Naive thymus-derived CD4-positive, alpha-beta T cell (primary cell): ENCODE results near the gene DISP2. TPM values are rescaled to one million over a fixed set of nuclear protein-coding genes. Genes with fewer than 3 reads are reported as not detected.
A peak's percentile ranks its signal among the peaks of the same experiment; 100 is the strongest.

ENCODE experiments used
- ATAC-seq: fragments of 150-1000 bp; cut with Tn5 transposase; 2 replicates; pipeline ENCODE4 v1.10.0; 2021; ENCODE audit warnings: mild to moderate bottlenecking, moderate library complexity
- CTCF ChIA-PET: fragments of 350-600 bp; sonication (Branson Sonifier 250); formaldehyde crosslinking; loops from one replicate; lab custom pipeline; 2021; ENCODE audit warnings: antibody characterized with exemption; lab: Charles Lee
- POLR2A ChIA-PET: fragments of 350-600 bp; sonication (Branson Sonifier 250); formaldehyde crosslinking; loops from one replicate; lab custom pipeline; 2021; ENCODE audit warnings: antibody characterized with exemption, inconsistent platforms; lab: Charles Lee
- DNase-seq, 9 donors: peaks; one replicate each; pipeline versions ENCODE4 v3.0.0 to v3.0.0-alpha.2; 2020 to 2022; ENCODE audit warnings: mixed read lengths in 1 of 9
- H3K27ac ChIP-seq: one replicate; pipeline ENCODE4 v1.7.0; 2013; ENCODE audit warnings: mild to moderate bottlenecking, low read depth, low read length, moderate library complexity
- H3K27me3 ChIP-seq, 2 donors: one replicate each; pipeline ENCODE4 v1.7.0; 2013; ENCODE audit warnings: low read length in 2 of 2, mild to moderate bottlenecking in 2 of 2, moderate library complexity in 2 of 2; ENCODE audit not compliant: control insufficient read depth in 2 of 2, insufficient read depth in 2 of 2
- H3K36me3 ChIP-seq, 3 experiments: 1 replicate in 2 of 3; 2 replicates in 1 of 3; pipeline ENCODE4 v1.7.0; 2013; ENCODE audit warnings: low read length in 3 of 3, mild to moderate bottlenecking in 3 of 3, moderate library complexity in 1 of 3; ENCODE audit not compliant: insufficient read depth in 3 of 3, control insufficient read depth in 2 of 3
- H3K4me1 ChIP-seq, 2 donors: one replicate each; pipeline ENCODE4 v1.7.0; 2013; ENCODE audit warnings: low read length in 2 of 2, mild to moderate bottlenecking in 2 of 2, moderate library complexity in 1 of 2; ENCODE audit not compliant: control insufficient read depth in 2 of 2, insufficient read depth in 2 of 2
- H3K4me3 ChIP-seq: 2 replicates; pipeline ENCODE4 v1.7.0; 2013; ENCODE audit warnings: mild to moderate bottlenecking, low read length
- H3K9me3 ChIP-seq, 3 experiments: 1 replicate in 2 of 3; 2 replicates in 1 of 3; pipeline ENCODE4 v1.7.0; 2013; ENCODE audit warnings: low read length in 3 of 3; ENCODE audit not compliant: control insufficient read depth in 2 of 3
- H3K27ac Mint-ChIP-seq, 9 donors: one replicate each; pipeline ENCODE4 v1.8.0; 2020 to 2022; ENCODE audit warnings: mixed read lengths in 9 of 9, mild to moderate bottlenecking in 8 of 9, moderate library complexity in 5 of 9, inconsistent platforms in 2 of 9
- H3K27me3 Mint-ChIP-seq, 5 donors: one replicate each; pipeline ENCODE4 v1.8.0; 2021 to 2022; ENCODE audit warnings: mixed read lengths in 5 of 5, mild to moderate bottlenecking in 1 of 5
- H3K36me3 Mint-ChIP-seq, 5 donors: one replicate each; pipeline ENCODE4 v1.8.0; 2020 to 2022; ENCODE audit warnings: mixed read lengths in 5 of 5, mild to moderate bottlenecking in 3 of 5, inconsistent platforms in 1 of 5
- H3K4me1 Mint-ChIP-seq, 7 donors: one replicate each; pipeline ENCODE4 v1.8.0; 2020 to 2022; ENCODE audit warnings: mixed read lengths in 7 of 7, mild to moderate bottlenecking in 3 of 7, inconsistent platforms in 1 of 7
- H3K4me3 Mint-ChIP-seq, 10 donors: one replicate each; pipeline ENCODE4 v1.8.0; 2020 to 2022; ENCODE audit warnings: mild to moderate bottlenecking in 10 of 10, mixed read lengths in 10 of 10, moderate library complexity in 6 of 10, inconsistent platforms in 2 of 10
- H3K9me3 Mint-ChIP-seq, 11 donors: one replicate each; pipeline ENCODE4 v1.8.0; 2020 to 2022; ENCODE audit warnings: mixed read lengths in 11 of 11, mild to moderate bottlenecking in 4 of 11, inconsistent platforms in 1 of 11, moderate library complexity in 1 of 11
- intact Hi-C, 2 donors: fragments of 100-400 bp; cut with micrococcal nuclease; formaldehyde crosslinking; loops; one replicate each; pipeline ENCODE4 v1.15.1; 2023
- polyA plus RNA-seq, 2 donors: library from polyadenylated mRNA; unstranded; fragments of 300-500 nt; fragmentation: Illumina TruSeq; gene quantifications; one replicate each; pipeline ENCODE4 v1.2.3, GENCODE V29; 2021
- total RNA-seq, 6 experiments: library from RNA in 5 of 6; stranded (reverse) in 5 of 6; gene quantifications; 1 replicate in 5 of 6; 2 replicates in 1 of 6; pipeline ENCODE4 v1.2.3 and lab custom pipeline; 2021 to 2026

The DISP2 gene
- total RNA-seq (under 1 TPM in 4 of 5 experiments, not detected in 1; 0.05 to 0.51 (median 0.07) TPM), polyA plus RNA-seq (not detected), total RNA-seq (lab: John Stamatoyannopoulos, UW) (not detected)

- ChIA-PET POLR2A (interaction anchor here (1.4 kb wide), 1 partner anchor 10 kb away, joined by 5 read pairs; no protein-coding TSS in a partner anchor), CTCF (no interaction called here)
- intact Hi-C loops: loop anchor here (1.0 to 5.0 kb wide), 9 partner anchors 10 to 207 kb away; partner anchors contain the start of genes KNSTRN (in 2 of the 2), BAHD1 (in 1 of the 2), CCDC32 (in 1 of the 2) and INAFM2 (in 1 of the 2)
- Mint-ChIP-seq H3K36me3 (peaks cover 0 to 11% (median 5%) of the 10 kb centered on the region in 5 donors), H3K4me1 (peaks cover 7 to 15% (median 13%) of the 10 kb centered on the region in 7 donors), H3K27ac (peak within 1 kb of the TSS in 2 of 9 donors; percentile 38 to 48), H3K9me3 (peaks cover 0 to 2% (median 0%) of the 10 kb centered on the region in 11 donors), H3K27me3 (peaks cover 0 to 30% (median 9%) of the 10 kb centered on the region in 5 donors), H3K4me3 (peak within 1 kb of the TSS; percentile 75 to 90 (median 83))
- ATAC-seq: peak; percentile 94
- H3K27ac ChIP-seq: no peak within 1 kb of the TSS
- H3K36me3 ChIP-seq: no peaks in the 10 kb centered on the region
- peak within 1 kb of the TSS; percentile 63 for H3K4me3 ChIP-seq
- H3K4me1 ChIP-seq: peaks cover 0 to 12% of the 10 kb centered on the region in 2 donors
- DNase-seq: peak; percentile 80 to 97 (median 91)
- no peaks in the 10 kb centered on the region for H3K27me3 ChIP-seq
- H3K9me3 ChIP-seq: no peaks in the 10 kb centered on the region
Measured at GRCh38 chr15:40357723-40358470, at the start of gene DISP2. TSS of gene DISP2 (plus strand) at chr15:40358219. CDS start at chr15:40358322, 103 bp downstream.

GRCh38 chr15:40309344-40309862 is 48.6 kb upstream of the DISP2 start:
- peak overlapping the region; percentile 99 for H3K4me3 ChIP-seq
- Mint-ChIP-seq H3K4me1 (peaks cover 35 to 65% (median 54%) of the 10 kb centered on the region in 7 donors), H3K27me3 (peaks cover 0 to 28% (median 0%) of the 10 kb centered on the region in 5 donors), H3K36me3 (peaks cover 0 to 2% (median 0%) of the 10 kb centered on the region in 5 donors), H3K9me3 (no peaks in the 10 kb centered on the region), H3K4me3 (peak overlapping the region; percentile 93 to 99 (median 96)), H3K27ac (peak overlapping the region; percentile 84 to 99 (median 97))
- peaks cover 0 to 12% (median 0%) of the 10 kb centered on the region in 3 experiments for H3K36me3 ChIP-seq
- H3K27ac ChIP-seq: peak overlapping the region; percentile 94
- peaks cover 32% of the 10 kb centered on the region in 2 donors for H3K4me1 ChIP-seq
- ChIA-PET CTCF (interaction anchor here (0.9 to 19.9 kb wide), 14 partner anchors 8 to 92 kb away, joined by 3 to 366 read pairs (median 6); partner anchors contain the start of genes CCDC9B and INAFM2), POLR2A (interaction anchor here (0.7 to 6.4 kb wide), 13 partner anchors 10 to 273 kb away, joined by 3 to 93 read pairs (median 3); partner anchors contain the start of genes ANKRD63 and INAFM2)
- H3K27me3 ChIP-seq: no peaks in the 10 kb centered on the region
- no peaks in the 10 kb centered on the region for H3K9me3 ChIP-seq
- no peak for ATAC-seq
- no peak for DNase-seq
- intact Hi-C loops: loop anchor here in 1 of 2 donors (2.0 to 5.0 kb wide), 2 partner anchors 48 to 59 kb away; partner anchors contain the start of gene DISP2

- intact Hi-C loops: loop anchor here (1.0 kb wide), 2 partner anchors 31 to 93 kb away; no protein-coding TSS in a partner anchor
- POLR2A ChIA-PET: interaction anchor here (0.6 to 6.4 kb wide), 9 partner anchors 9 to 261 kb away, joined by 3 to 93 read pairs (median 4); partner anchors contain the start of gene INAFM2
- H3K36me3 Mint-ChIP-seq: no peaks in the 10 kb centered on the region
- Histone ChIP-seq H3K27ac (no peak overlapping the region), H3K27me3 (no peaks in the 10 kb centered on the region), H3K36me3 (peaks cover 0 to 8% (median 0%) of the 10 kb centered on the region in 3 experiments), H3K9me3 (no peaks in the 10 kb centered on the region), H3K4me3 (no peak overlapping the region), H3K4me1 (peaks cover 32% of the 10 kb centered on the region in 2 donors)
- peaks cover 30 to 63% (median 46%) of the 10 kb centered on the region in 7 donors for H3K4me1 Mint-ChIP-seq
- CTCF ChIA-PET: interaction anchor here (0.7 to 19.9 kb wide), 19 partner anchors 7 to 1718 kb away, joined by 3 to 366 read pairs (median 5); partner anchors contain the start of genes ANKRD63, CCDC9B and INAFM2
- H3K27me3 Mint-ChIP-seq: peaks cover 0 to 35% (median 0%) of the 10 kb centered on the region in 5 donors
- no peaks in the 10 kb centered on the region for H3K9me3 Mint-ChIP-seq
- peak overlapping the region; percentile 75 to 98 (median 94) for H3K27ac Mint-ChIP-seq
- H3K4me3 Mint-ChIP-seq: peak overlapping the region; percentile 33 to 98 (median 94)
- DNase-seq (peak in 8 of 9 donors; percentile 41 to 68 (median 54)), ATAC-seq (peak; percentile 37)
Measured at GRCh38 chr15:40310001-40310959, 47.7 kb upstream of the DISP2 start.

GRCh38 chr15:40310993-40311392 is 47.0 kb upstream of the DISP2 start:
- no peak for DNase-seq
- CTCF ChIA-PET: interaction anchor here (0.8 to 19.9 kb wide), 11 partner anchors 10 to 1717 kb away, joined by 3 to 366 read pairs (median 5); partner anchors contain the start of genes ANKRD63, CCDC9B and INAFM2
- peak overlapping the region in 2 of 9 donors; percentile 60 to 75 for H3K27ac Mint-ChIP-seq
- no peaks in the 10 kb centered on the region for H3K9me3 ChIP-seq
- no peaks in the 10 kb centered on the region for H3K36me3 Mint-ChIP-seq
- peaks cover 0 to 42% (median 0%) of the 10 kb centered on the region in 5 donors for H3K27me3 Mint-ChIP-seq
- no peaks in the 10 kb centered on the region for H3K27me3 ChIP-seq
- no peak for ATAC-seq
- peaks cover 27 to 29% of the 10 kb centered on the region in 2 donors for H3K4me1 ChIP-seq
- H3K4me1 Mint-ChIP-seq: peaks cover 30 to 62% (median 45%) of the 10 kb centered on the region in 7 donors
- POLR2A ChIA-PET: interaction anchor here (0.6 to 6.4 kb wide), 4 partner anchors 8 to 32 kb away, joined by 3 to 93 read pairs (median 17); partner anchors contain the start of gene INAFM2
- peaks cover 0 to 3% (median 0%) of the 10 kb centered on the region in 3 experiments for H3K36me3 ChIP-seq
- intact Hi-C loops: loop anchor here (1.0 kb wide), 2 partner anchors 32 to 94 kb away; no protein-coding TSS in a partner anchor
- no peak overlapping the region for H3K4me3 ChIP-seq
- H3K4me3 Mint-ChIP-seq: no peak overlapping the region
- H3K27ac ChIP-seq: no peak overlapping the region
- no peaks in the 10 kb centered on the region for H3K9me3 Mint-ChIP-seq

GRCh38 chr15:40312370-40313158 is 45.5 kb upstream of the DISP2 start:
- H3K27me3 ChIP-seq: no peaks in the 10 kb centered on the region
- no peak overlapping the region for H3K27ac ChIP-seq
- no peaks in the 10 kb centered on the region for H3K9me3 ChIP-seq
- Mint-ChIP-seq H3K4me3 (no peak overlapping the region), H3K36me3 (peaks cover 0 to 2% (median 0%) of the 10 kb centered on the region in 5 donors), H3K27ac (peak overlapping the region in 2 of 9 donors; percentile 8 to 63), H3K9me3 (no peaks in the 10 kb centered on the region), H3K27me3 (peaks cover 0 to 57% (median 0%) of the 10 kb centered on the region in 5 donors), H3K4me1 (peaks cover 20 to 53% (median 37%) of the 10 kb centered on the region in 7 donors)
- intact Hi-C loops: no loop called here
- ATAC-seq (no peak), DNase-seq (no peak)
- CTCF ChIA-PET: interaction anchor here (0.7 to 19.9 kb wide), 5 partner anchors 10 to 272 kb away, joined by 3 to 366 read pairs (median 6); partner anchors contain the start of genes CCDC9B and INAFM2
- H3K4me1 ChIP-seq: peaks cover 23 to 29% of the 10 kb centered on the region in 2 donors
- H3K4me3 ChIP-seq: no peak overlapping the region
- peaks cover 0 to 3% (median 0%) of the 10 kb centered on the region in 3 experiments for H3K36me3 ChIP-seq
- POLR2A ChIA-PET: interaction anchor here (6.4 kb wide), 1 partner anchor 7 kb away, joined by 93 read pairs; the partner anchor contains the start of gene INAFM2
